Bronchial epithelial cell (primary cell): Measurements from ENCODE around the gene MBD2. TPM values are rescaled to one million over a fixed set of nuclear protein-coding genes. Genes with fewer than 3 reads are reported as not detected.
A peak's percentile ranks its signal among the peaks of the same experiment; 100 is the strongest.

Experiments
- DNase-seq: peaks from one replicate; pipeline ENCODE4 v3.0.0-alpha.2; 2010; ENCODE audit warnings: low read depth
- FAIRE-seq: peaks from 2 replicates; lab custom pipeline; 2011; peaks lifted over from hg19 to GRCh38; lab: Jason Lieb, UNC
- H3K27me3 ChIP-seq: 2 replicates; pipeline ENCODE4 v1.5.1; 2011; ENCODE audit warnings: low read length; ENCODE audit not compliant: control insufficient read depth, insufficient read depth
- H3K36me3 ChIP-seq: 2 replicates; pipeline ENCODE4 v1.5.1; 2011; ENCODE audit warnings: low read length; ENCODE audit not compliant: control insufficient read depth, insufficient read depth
- H3K4me3 ChIP-seq: 2 replicates; pipeline ENCODE4 v1.5.1; 2011; ENCODE audit warnings: mild to moderate bottlenecking, low read depth, low read length, control low read depth
- total RNA-seq: library from RNA; depleted of rRNA; stranded (reverse); fragments of >200 nt; gene quantifications from 2 replicates; pipeline ENCODE4 v1.2.1, GENCODE V29; 2014
- TF ChIP-seq, protein P1 (sequence below): IDR thresholded peaks from 2 replicates; pipeline ENCODE4 v1.5.1; 2011; ENCODE audit warnings: mild to moderate bottlenecking, moderate library complexity, low read length, control low read depth, inconsistent platforms; ENCODE audit not compliant: insufficient read depth, severe bottlenecking

MBD2 gene
- total RNA-seq, 1 donor from 2014 or later, result 36.3 TPM

DNA sequence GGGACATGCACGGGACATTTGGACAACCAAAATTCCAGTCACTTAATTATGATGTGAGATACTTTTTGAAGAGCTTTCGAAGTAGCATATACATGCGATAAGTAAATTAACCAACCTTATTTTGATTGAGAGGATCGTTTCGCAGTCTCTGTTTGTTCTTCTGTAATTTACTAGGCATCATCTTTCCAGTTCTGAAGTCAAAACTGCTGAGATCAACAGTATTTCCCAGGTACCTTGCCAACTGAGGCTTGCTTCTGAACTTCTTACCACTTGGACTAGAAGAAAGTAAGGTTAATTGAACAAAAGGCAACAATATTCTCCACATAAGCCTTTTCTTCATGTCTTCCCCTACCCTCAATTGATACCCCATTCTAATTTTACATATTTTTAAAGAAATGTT is 19.6 kb downstream of the MBD2 start:
- H3K4me3 ChIP-seq, result no peak overlapping the region
- TF ChIP-seq, protein P1, sequence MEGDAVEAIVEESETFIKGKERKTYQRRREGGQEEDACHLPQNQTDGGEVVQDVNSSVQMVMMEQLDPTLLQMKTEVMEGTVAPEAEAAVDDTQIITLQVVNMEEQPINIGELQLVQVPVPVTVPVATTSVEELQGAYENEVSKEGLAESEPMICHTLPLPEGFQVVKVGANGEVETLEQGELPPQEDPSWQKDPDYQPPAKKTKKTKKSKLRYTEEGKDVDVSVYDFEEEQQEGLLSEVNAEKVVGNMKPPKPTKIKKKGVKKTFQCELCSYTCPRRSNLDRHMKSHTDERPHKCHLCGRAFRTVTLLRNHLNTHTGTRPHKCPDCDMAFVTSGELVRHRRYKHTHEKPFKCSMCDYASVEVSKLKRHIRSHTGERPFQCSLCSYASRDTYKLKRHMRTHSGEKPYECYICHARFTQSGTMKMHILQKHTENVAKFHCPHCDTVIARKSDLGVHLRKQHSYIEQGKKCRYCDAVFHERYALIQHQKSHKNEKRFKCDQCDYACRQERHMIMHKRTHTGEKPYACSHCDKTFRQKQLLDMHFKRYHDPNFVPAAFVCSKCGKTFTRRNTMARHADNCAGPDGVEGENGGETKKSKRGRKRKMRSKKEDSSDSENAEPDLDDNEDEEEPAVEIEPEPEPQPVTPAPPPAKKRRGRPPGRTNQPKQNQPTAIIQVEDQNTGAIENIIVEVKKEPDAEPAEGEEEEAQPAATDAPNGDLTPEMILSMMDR, result no peak
- FAIRE-seq (no peak), DNase-seq (no peak)
- H3K27me3 ChIP-seq, result no peaks in the 10 kb centered on the region
- H3K36me3 ChIP-seq, result peaks cover 4% of the 10 kb centered on the region

DNA sequence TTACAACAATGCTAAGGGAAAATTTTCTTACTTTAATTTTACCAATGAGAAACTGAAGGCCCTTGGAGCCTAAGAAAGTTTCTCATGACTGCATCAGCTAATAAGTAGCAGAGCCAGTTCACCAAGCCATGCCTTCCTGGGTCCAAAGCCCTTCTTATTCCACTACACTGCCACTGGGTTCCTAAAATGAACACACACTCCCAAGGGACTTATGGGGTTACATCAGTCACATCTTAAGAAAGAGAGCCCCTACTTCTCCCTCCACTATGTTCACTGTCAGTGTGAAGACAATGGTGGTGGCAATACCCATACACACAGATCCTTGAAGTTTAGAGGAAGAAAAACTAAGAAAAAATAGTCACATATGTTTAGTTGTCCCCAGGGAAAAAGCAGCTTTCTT is 20.6 kb downstream of the MBD2 start:
- FAIRE-seq (no peak), DNase-seq (no peak)
- TF ChIP-seq, protein P1, result no peak
- Histone ChIP-seq H3K4me3 (no peak overlapping the region), H3K27me3 (no peaks in the 10 kb centered on the region), H3K36me3 (peaks cover 4% of the 10 kb centered on the region)

DNA sequence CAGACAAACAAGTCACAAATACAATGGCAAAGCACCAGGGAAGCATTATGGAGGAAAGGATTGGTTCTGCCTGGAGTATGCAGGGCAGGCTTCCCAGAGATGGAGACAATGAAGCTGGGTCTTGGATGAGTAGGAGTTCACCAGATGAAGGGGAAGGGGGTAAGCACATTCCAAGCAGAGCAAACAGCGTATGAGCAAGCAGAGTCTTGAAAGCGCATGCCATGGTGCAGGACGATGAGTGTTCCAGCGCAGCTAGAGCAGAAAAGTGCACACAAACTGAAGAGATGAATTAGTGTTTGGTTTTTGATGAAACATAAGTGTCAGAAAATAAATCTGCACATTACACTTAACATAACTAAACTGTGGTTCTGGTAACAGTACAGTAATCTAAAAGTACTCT is 21.6 kb downstream of the MBD2 start:
- FAIRE-seq (no peak), DNase-seq (peak; percentile 56)
- Histone ChIP-seq H3K36me3 (peaks cover 6% of the 10 kb centered on the region), H3K27me3 (no peaks in the 10 kb centered on the region), H3K4me3 (no peak overlapping the region)
- TF ChIP-seq, protein P1, result no peak

DNA sequence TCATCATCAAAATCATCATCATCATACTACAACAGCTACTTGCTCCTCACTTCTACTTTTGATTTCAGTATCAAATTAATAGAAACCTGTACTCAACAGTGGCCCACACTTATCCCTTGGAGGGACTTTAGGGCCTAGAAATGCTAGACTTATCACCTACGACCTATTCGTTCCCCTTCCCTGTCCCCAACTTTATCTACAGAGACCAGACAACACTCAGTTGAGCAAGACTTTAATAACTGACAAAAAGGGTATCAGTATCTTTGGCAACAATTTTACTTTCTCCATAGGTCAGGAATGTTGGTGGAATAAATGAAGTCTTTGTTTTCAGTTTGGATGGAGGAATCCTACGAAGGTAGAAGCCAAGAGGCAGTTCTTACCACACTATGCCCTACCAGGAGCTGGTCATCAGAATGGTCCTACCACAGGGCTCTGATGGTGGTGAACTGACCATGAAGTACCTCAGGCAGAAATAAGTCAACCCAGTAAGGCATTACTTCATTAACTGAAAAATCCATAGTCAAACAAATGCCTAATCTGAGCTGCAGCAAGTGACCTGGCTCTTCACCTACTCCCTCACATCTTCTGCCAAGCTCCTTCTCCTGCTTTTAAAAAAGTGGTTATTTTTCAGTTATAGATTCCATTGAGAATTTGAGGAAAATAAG is 26.6 kb downstream of the MBD2 start:
- no peak overlapping the region for H3K4me3 ChIP-seq
- no peak for FAIRE-seq
- no peaks in the 10 kb centered on the region for H3K27me3 ChIP-seq
- TF ChIP-seq, protein P1, result no peak
- no peak for DNase-seq
- H3K36me3 ChIP-seq, result peaks cover 3% of the 10 kb centered on the region

DNA sequence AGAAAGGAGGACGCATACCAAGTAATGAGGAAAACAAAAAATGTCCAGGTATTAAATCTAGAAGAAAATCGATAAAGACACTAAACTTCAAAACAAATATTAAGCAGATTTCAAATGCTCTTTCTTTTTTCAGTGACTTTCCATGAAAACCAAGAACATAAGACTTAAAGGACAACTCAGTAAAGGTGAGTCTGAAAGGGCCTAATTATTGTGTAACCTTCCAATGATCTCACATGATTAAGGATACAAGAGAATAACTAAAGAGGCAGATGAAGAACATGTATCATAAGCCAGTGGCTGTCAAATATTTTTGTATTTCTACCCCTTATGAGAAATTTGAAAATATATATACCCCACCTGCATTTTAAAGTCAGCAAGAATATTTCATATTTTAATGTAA is 30.7 kb downstream of the MBD2 start:
- DNase-seq, result peak; percentile 56
- Histone ChIP-seq H3K27me3 (no peaks in the 10 kb centered on the region), H3K36me3 (peaks cover 3% of the 10 kb centered on the region), H3K4me3 (no peak overlapping the region)
- TF ChIP-seq, protein P1, result no peak
- FAIRE-seq, result no peak

DNA sequence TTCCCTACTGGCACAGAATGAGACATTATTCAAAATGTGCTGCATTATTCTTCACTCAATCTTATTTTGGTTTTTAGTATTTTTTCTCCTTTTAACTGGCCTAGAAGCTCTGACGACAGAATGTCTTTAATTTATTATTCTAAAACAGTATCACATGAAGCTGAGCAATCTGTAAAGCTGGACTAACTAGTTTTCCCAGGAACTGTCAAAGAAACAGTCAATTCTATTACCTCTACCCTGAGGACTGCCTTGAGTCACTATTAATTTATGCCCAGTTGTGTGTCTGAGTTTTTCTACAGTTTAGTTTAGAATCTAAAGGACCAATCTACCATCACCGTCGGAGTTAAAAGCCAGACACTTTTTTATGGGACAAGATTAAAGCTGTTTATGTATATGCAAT is 31.6 kb downstream of the MBD2 start:
- H3K36me3 ChIP-seq, result peaks cover 3% of the 10 kb centered on the region
- no peak overlapping the region for H3K4me3 ChIP-seq
- TF ChIP-seq, protein P1, result no peak
- H3K27me3 ChIP-seq, result no peaks in the 10 kb centered on the region
- FAIRE-seq (no peak), DNase-seq (peak; percentile 81)
